PC-9 (cell line): ENCODE measurements around the gene ATOX1.

Experiments
- EZH2 ChIP-seq: fragments of 200-600 bp; sonication (generic); IDR thresholded peaks from 2 replicates; pipeline ENCODE4 v1.8.0; 2017; ENCODE audit warnings: antibody characterized with exemption, low read depth
- TF ChIP-seq, protein P1 (sequence below): fragments of 200-600 bp; sonication (generic); conservative IDR thresholded peaks from 2 replicates; pipeline ENCODE4 v1.6.1; 2017; ENCODE audit warnings: mixed run types, antibody characterized with exemption, mild to moderate bottlenecking, moderate library complexity

DNA sequence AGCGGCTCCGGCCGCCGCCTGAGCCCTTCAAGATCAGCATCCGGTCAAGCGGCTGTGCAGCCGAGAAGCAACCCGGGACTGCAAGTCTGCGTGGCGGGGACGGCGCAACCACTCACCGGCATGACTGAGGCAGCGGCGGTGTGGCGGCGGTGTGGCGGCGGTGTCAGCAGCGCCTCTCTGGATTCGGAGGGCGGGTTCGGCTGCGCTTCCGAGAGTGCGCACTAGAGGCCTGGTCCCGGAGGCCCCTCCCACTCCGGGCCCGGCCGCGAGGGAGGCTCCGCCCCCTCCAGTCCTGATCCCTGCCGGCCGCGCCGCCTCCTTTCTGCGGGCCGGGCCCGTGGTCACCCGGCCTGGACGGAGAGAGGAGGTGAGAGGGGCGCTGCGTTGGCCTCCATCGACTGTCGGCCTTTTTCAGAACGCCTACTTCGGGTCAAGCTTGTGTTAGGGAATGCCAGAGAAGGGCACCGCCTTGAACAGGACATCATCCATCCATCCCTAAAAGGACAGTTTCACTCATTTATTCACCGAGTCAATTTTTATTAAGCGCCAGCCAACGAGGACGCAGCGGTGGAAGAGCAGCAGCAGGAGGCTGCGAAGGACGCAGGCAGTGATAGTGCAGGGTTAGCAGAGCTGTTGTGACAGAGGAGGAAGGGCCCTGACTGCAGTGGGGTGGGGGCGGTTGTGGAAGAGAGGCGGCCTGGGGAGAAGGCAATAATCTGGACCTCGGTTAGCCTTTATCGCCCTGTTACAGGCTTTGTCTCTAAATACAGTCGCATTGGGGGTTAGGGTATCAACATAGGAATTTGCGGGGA, at the start of gene ATOX1:
- TF ChIP-seq, protein P1, sequence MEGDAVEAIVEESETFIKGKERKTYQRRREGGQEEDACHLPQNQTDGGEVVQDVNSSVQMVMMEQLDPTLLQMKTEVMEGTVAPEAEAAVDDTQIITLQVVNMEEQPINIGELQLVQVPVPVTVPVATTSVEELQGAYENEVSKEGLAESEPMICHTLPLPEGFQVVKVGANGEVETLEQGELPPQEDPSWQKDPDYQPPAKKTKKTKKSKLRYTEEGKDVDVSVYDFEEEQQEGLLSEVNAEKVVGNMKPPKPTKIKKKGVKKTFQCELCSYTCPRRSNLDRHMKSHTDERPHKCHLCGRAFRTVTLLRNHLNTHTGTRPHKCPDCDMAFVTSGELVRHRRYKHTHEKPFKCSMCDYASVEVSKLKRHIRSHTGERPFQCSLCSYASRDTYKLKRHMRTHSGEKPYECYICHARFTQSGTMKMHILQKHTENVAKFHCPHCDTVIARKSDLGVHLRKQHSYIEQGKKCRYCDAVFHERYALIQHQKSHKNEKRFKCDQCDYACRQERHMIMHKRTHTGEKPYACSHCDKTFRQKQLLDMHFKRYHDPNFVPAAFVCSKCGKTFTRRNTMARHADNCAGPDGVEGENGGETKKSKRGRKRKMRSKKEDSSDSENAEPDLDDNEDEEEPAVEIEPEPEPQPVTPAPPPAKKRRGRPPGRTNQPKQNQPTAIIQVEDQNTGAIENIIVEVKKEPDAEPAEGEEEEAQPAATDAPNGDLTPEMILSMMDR: no peak
- no peak for TF ChIP-seq EZH2
